GM19324 (cell line): ENCODE measurements around the gene NFE2L3.
"Not testable (repeated sequence)": the region's sequence is repeated elsewhere in the genome, so short reads cannot be mapped to it uniquely, and the experiment has no call there.

Source experiments
- ATAC-seq: cut with Tn5 transposase; IDR thresholded peaks from one replicate; pipeline ENCODE4 v1.9.1; 2021; ENCODE audit warnings: mild to moderate bottlenecking, moderate library complexity; ENCODE audit not compliant: unreplicated experiment, low FRiP score

The NFE2L3 gene

GRCh38 chr7:26151953-26152781, at the start of gene NFE2L3:
Gene NFE2L3 (plus strand): TSS chr7:26152198. CDS start chr7:26152499, 301 bp downstream.
- ATAC-seq = peak; percentile 82

DNA sequence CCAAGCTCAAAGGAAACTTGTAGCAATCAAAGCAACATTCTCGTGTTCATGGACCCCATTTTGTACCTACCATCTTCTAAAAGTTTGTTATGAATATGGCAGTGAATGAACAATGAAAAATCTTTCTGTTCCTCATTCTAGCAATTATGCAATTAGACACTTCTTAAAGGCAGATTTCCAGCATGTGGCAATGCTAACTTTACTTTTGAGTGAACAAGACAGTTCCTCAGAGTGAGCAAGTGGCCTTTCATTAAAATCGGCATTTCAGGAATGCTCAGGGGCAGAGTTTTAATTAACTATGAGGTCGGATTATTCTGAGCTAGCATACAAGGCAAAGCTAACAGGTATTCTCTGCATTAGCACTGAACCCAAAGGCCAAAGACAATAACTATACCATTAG, 48.4 kb upstream of the NFE2L3 start:
- no peak for ATAC-seq

- ATAC-seq = no peak
Measured at GRCh38 chr7:26105236-26105635, 46.8 kb upstream of the NFE2L3 start.

DNA sequence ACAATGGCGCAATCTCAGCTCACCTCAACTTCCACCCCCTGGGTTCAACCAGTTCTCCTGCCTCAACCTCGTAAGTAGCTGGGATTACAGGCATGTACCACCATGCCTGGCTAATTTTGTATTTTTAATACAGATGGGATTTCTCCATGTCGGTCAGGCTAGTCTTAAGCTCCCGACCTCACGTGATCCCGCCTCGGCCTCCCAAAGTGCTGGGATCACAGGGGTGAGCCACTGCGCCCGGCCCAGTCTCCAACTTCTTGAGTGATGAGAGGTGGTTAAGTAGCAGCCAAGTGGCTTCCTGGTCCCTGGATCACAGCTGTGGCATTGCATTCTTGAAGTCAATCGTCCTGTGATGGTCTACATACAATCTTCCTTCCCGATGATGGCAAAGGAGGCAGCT, 46.1 kb upstream of the NFE2L3 start:
- no peak for ATAC-seq

DNA sequence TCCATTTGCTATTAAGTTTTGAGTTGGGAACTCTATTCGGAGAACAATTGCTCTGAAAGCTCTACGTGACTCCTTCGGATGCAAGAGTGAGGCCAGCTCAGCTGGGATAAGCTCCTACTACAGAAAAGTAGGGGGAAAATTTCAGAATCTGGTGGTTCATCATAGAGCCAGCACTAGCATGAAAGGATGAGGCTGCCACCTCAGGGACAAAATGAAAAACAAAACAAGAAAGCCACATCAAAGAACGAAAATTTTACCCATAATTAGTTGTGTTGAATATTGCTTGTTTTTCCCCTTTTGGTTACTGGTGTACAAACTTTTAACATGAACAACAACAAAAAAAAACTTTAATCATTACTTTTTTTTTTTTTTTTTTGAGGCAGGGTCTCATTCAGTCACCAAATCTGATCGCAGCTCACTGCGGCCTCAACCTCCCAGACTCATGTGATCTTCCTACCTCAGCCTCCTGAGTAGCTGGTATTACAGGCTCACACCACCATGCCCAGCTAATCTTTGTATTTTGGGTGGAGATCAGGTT, 39.7 kb upstream of the NFE2L3 start:
- no peak for ATAC-seq

DNA sequence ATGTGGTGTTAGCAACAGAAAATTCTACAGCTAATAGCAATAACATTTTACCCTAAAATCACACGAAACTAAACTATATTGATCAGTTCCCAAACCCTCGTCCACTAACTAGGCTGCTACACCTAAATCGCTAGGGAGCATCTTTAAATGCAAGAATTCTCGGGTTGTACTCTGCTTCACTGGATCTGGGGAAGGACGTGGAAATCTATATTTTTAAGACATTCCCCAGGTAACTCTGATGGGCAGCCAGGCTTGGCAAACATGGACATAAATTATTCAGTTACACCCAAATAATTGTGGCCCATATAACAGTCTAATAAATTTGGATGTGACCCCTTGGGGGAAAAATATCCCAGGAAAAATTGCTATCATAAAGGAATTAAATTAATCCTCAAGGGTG, 36.3 kb upstream of the NFE2L3 start:
- ATAC-seq = no peak

DNA sequence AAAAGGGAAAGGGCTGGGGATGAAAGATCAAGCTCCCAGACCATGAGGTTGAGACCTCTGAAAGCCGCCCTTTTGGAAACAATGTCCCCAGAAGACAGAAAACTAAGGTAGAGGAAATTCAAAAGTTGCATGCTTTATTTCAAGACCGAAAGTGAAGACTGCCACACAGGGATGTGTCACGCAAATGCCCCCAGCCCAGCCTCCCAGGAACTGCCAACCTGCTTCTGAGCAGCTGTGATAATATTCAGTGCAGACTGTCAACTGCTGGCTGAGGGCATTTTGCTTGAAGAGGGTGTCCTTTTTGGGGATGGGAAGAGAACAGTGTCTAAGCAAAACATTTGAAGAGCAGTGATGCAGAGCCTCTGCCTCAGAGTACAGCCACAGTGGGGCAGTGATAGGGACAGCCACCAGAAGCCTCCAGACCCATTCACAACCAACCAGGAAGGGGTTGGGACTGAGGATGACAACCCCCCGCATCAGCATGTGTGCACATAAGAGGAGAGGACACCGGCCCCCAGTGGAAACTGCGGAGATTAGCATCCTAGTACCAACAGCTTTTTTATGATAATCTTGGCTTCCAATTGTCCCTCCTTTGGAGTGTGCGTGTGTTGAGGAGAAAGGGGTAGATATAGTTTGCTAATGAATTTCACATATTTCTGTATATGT, 34.7 kb upstream of the NFE2L3 start:
- no peak for ATAC-seq

- no peak for ATAC-seq
Measured at GRCh38 chr7:26117970-26118369, 34.0 kb upstream of the NFE2L3 start.

- ATAC-seq = no peak
Measured at GRCh38 chr7:26122745-26123144, 29.3 kb upstream of the NFE2L3 start.

GRCh38 chr7:26124775-26125174, 27.2 kb upstream of the NFE2L3 start:
- not testable (repeated sequence) for ATAC-seq

- ATAC-seq = no peak
Measured at GRCh38 chr7:26127411-26127810, 24.6 kb upstream of the NFE2L3 start.

DNA sequence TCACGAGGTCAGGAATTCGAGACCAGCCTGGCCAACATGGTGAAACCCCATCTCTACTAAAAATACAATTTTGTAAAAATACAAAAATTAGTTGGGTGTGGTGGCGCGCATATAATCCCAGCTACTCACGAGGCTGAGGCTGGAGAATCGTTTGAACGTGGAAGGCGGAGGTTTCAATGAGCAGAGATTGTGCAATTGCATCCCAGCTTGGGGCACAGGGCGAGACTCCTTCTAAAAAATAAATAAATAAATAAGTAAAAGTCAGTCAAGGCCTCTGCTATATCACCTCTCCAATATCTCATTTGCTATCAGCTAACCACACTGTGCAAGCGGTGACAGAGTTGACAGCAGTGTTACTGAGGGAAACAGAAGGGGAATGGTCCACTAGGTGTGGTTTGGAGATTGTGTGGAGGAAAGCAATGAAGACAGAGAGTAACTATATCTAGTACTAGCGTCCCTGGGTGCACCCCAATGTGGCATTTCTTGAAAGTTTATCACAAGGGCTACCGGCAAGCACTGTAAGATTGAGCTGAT, 20.9 kb upstream of the NFE2L3 start:
- no peak for ATAC-seq

- ATAC-seq = no peak
Measured at GRCh38 chr7:26135076-26135475, 16.9 kb upstream of the NFE2L3 start.

DNA sequence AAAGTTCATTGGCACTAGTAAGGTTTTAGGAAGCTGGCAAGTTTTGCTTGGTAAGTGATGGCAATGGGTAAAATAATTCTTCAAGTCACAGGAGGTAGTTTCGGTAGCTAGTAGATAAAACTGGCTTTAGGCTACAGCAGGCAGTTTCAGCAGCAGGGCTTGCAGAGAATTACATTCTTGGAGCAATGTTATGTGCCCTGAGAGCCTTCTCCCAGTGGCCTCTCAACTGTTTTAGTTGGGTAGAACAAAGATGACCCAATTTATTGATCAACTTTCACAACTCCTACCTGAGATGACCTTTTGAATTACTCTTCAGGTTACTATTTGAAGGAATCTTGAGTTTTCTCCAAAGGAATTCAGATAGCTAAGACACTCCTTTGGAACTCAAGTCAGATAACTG, 16.4 kb upstream of the NFE2L3 start:
- no peak for ATAC-seq

GRCh38 chr7:26136831-26137230, 15.2 kb upstream of the NFE2L3 start:
- no peak for ATAC-seq

- no peak for ATAC-seq
Measured at GRCh38 chr7:26140380-26140779, 11.6 kb upstream of the NFE2L3 start.

- no peak for ATAC-seq
Measured at GRCh38 chr7:26141077-26141476, 10.9 kb upstream of the NFE2L3 start.

DNA sequence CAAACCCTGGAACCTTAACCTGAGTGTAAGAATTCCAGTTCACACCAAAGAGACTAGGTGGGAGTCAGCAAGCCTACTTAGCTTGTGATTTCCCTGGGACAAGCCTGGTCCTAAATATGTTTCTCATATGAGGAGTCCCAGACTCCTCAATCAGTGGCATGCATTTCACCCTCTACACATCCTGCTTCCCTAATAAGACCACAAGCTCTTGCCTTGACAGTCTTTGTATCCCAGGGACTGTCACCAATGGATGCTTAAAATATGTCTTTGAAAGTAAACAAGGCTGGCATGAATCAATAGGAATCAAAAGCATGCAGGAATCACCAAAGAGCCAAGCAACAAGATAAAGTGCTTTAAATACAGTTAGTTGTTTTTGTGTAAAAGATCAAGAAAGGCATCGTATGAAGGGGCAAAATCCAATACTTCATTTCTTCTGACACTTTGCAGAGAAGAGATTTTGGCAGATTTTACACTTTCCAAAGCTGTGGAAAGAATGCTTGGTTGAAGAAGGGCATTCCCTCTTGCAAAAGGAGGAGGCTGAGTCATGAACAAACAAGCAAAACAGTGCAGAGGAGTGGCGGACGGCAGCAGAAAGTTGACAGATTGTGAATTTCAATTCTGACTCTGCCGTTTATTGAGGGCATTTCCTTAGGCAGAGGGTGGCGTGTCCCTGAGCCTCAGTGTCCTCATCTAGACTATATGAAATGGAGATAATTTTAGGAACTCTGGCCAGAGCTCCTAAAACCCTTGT, 8.5 kb upstream of the NFE2L3 start:
- no peak for ATAC-seq

- ATAC-seq = no peak
Measured at GRCh38 chr7:26144184-26145080, 7.6 kb upstream of the NFE2L3 start.

DNA sequence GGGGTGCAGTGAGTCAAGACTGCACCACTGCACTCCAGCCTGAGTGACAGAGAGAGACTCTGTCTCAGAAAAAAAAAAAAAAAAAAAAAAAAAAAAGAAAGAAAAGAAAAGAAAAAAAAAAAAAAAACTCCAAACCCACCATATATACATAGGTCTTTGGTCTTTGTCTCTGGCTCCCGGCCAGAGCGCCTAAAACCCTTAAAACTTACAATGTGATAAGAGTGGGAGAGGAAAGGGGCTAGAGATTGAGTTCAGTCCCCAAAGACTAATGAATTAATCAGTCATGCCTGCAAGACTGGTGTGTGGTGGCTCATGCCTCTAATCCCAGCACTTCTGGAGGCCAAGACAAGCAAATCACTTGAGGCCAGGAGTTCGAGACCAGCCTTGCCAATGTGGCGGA, 6.8 kb upstream of the NFE2L3 start:
- no peak for ATAC-seq
